ENCODE data around the gene CAVIN3.

- TF ChIP-seq EP300 (IDR thresholded peaks at IDR 0.05) (no peak), POLR2A (IDR thresholded peaks at IDR 0.05) (no peak)
- TF ChIP-seq, protein P1, sequence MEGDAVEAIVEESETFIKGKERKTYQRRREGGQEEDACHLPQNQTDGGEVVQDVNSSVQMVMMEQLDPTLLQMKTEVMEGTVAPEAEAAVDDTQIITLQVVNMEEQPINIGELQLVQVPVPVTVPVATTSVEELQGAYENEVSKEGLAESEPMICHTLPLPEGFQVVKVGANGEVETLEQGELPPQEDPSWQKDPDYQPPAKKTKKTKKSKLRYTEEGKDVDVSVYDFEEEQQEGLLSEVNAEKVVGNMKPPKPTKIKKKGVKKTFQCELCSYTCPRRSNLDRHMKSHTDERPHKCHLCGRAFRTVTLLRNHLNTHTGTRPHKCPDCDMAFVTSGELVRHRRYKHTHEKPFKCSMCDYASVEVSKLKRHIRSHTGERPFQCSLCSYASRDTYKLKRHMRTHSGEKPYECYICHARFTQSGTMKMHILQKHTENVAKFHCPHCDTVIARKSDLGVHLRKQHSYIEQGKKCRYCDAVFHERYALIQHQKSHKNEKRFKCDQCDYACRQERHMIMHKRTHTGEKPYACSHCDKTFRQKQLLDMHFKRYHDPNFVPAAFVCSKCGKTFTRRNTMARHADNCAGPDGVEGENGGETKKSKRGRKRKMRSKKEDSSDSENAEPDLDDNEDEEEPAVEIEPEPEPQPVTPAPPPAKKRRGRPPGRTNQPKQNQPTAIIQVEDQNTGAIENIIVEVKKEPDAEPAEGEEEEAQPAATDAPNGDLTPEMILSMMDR (IDR thresholded peaks at IDR 0.05): no peak
Observed at GRCh38 chr11:6345366-6345765, 25.1 kb upstream of the CAVIN3 start.

Measured in stomach (tissue), 4 donors.